PC-3 (cell line): ENCODE data around the gene NFATC1.

Source experiments
- EZH2 ChIP-seq: fragments of 300-600 bp; sonication (generic); IDR thresholded peaks from one replicate; pipeline ENCODE4 v1.6.1; 2017; ENCODE audit warnings: antibody characterized with exemption, mild to moderate bottlenecking, low read length; ENCODE audit not compliant: unreplicated experiment
- EZH2phosphoT487 ChIP-seq: fragments of 300-600 bp; sonication (generic); IDR thresholded peaks from 2 replicates; pipeline ENCODE4 v1.6.1; 2018; ENCODE audit warnings: mild to moderate bottlenecking, antibody characterized with exemption, low read length, borderline replicate concordance
- TF ChIP-seq, protein P1 (sequence below): fragments of 300-600 bp; sonication (generic); conservative IDR thresholded peaks from 2 replicates; pipeline ENCODE4 v1.5.1; 2017; ENCODE audit warnings: antibody characterized with exemption, low read depth, mild to moderate bottlenecking, low read length

- TF ChIP-seq, protein P1, sequence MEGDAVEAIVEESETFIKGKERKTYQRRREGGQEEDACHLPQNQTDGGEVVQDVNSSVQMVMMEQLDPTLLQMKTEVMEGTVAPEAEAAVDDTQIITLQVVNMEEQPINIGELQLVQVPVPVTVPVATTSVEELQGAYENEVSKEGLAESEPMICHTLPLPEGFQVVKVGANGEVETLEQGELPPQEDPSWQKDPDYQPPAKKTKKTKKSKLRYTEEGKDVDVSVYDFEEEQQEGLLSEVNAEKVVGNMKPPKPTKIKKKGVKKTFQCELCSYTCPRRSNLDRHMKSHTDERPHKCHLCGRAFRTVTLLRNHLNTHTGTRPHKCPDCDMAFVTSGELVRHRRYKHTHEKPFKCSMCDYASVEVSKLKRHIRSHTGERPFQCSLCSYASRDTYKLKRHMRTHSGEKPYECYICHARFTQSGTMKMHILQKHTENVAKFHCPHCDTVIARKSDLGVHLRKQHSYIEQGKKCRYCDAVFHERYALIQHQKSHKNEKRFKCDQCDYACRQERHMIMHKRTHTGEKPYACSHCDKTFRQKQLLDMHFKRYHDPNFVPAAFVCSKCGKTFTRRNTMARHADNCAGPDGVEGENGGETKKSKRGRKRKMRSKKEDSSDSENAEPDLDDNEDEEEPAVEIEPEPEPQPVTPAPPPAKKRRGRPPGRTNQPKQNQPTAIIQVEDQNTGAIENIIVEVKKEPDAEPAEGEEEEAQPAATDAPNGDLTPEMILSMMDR: no peak
- no peak for TF ChIP-seq EZH2
- TF ChIP-seq EZH2phosphoT487: no peak
Measured at GRCh38 chr18:79523736-79524180, 128.0 kb downstream of the NFATC1 start.
